Muscle layer of duodenum (tissue), 2 donors: ENCODE data around the gene ALDH1L1.
"Not testable (repeated sequence)": the region's sequence is repeated elsewhere in the genome, so short reads cannot be mapped to it uniquely, and the experiment has no call there.

ENCODE experiments used
- H3K27ac ChIP-seq: one replicate; pipeline ENCODE4 v1.7.0; 2013; ENCODE audit warnings: mild to moderate bottlenecking, low read length
- H3K27me3 ChIP-seq: one replicate; pipeline ENCODE4 v1.7.0; 2013; ENCODE audit warnings: low read depth, mild to moderate bottlenecking, control low read depth, low read length
- H3K36me3 ChIP-seq, 2 donors: one replicate each; pipeline ENCODE4 v1.7.0; 2013; ENCODE audit warnings: low read length in 2 of 2, control low read depth in 1 of 2, mild to moderate bottlenecking in 1 of 2; ENCODE audit not compliant: insufficient read depth in 2 of 2, control insufficient read depth in 1 of 2
- H3K4me1 ChIP-seq, 2 donors: one replicate each; pipeline ENCODE4 v1.7.0; 2013; ENCODE audit warnings: low read length in 2 of 2, mild to moderate bottlenecking in 2 of 2, control low read depth in 1 of 2, moderate library complexity in 1 of 2; ENCODE audit not compliant: insufficient read depth in 2 of 2, control insufficient read depth in 1 of 2
- H3K4me3 ChIP-seq, 2 donors: one replicate each; pipeline ENCODE4 v1.7.0; 2013; ENCODE audit warnings: low read length in 2 of 2, low read depth in 1 of 2, mild to moderate bottlenecking in 1 of 2
- H3K9me3 ChIP-seq, 2 donors: one replicate each; pipeline ENCODE4 v1.7.0; 2013; ENCODE audit warnings: low read length in 2 of 2, control low read depth in 1 of 2, mild to moderate bottlenecking in 1 of 2; ENCODE audit not compliant: control insufficient read depth in 1 of 2
- donor health status: healthy.

The ALDH1L1 gene

GRCh38 chr3:126098391-126098858 is 82.0 kb downstream of the ALDH1L1 start:
- Histone ChIP-seq H3K9me3 (peaks cover 0 to 5% of the 10 kb centered on the region in 2 donors), H3K4me1 (peaks cover 2 to 13% of the 10 kb centered on the region in 2 donors), H3K27me3 (no peaks in the 10 kb centered on the region), H3K27ac (no peak overlapping the region), H3K4me3 (no peak overlapping the region), H3K36me3 (no peaks in the 10 kb centered on the region)

GRCh38 chr3:126097801-126098200 is 82.6 kb downstream of the ALDH1L1 start:
- H3K4me1 ChIP-seq, result peaks cover 0 to 8% of the 10 kb centered on the region in 2 donors

GRCh38 chr3:126096274-126096673 is 84.1 kb downstream of the ALDH1L1 start:
- H3K4me3 ChIP-seq, H3K4me1 ChIP-seq, H3K27me3 ChIP-seq, H3K36me3 ChIP-seq, H3K27ac ChIP-seq, H3K9me3 ChIP-seq: not testable (repeated sequence)

More at GRCh38 chr3:126097801-126098200, 82.6 kb downstream of the ALDH1L1 start:
- no peaks in the 10 kb centered on the region for H3K27me3 ChIP-seq
- H3K9me3 ChIP-seq, result peaks cover 0 to 5% of the 10 kb centered on the region in 2 donors
- H3K36me3 ChIP-seq, result no peaks in the 10 kb centered on the region
- H3K4me3 ChIP-seq, result no peak overlapping the region
- H3K27ac ChIP-seq, result no peak overlapping the region

GRCh38 chr3:126092128-126092527 is 88.3 kb downstream of the ALDH1L1 start:
- H3K4me1 ChIP-seq, H3K4me3 ChIP-seq, H3K27me3 ChIP-seq, H3K36me3 ChIP-seq, H3K9me3 ChIP-seq, H3K27ac ChIP-seq: not testable (repeated sequence)

GRCh38 chr3:126087552-126088175 is 92.7 kb downstream of the ALDH1L1 start:
- Histone ChIP-seq H3K9me3 (no peaks in the 10 kb centered on the region), H3K4me3 (no peak overlapping the region), H3K36me3 (no peaks in the 10 kb centered on the region), H3K27ac (no peak overlapping the region), H3K27me3 (no peaks in the 10 kb centered on the region), H3K4me1 (peaks cover 0 to 11% of the 10 kb centered on the region in 2 donors)

- Histone ChIP-seq H3K4me3 (no peak overlapping the region), H3K27ac (no peak overlapping the region), H3K36me3 (no peaks in the 10 kb centered on the region), H3K27me3 (no peaks in the 10 kb centered on the region), H3K4me1 (peaks cover 0 to 12% of the 10 kb centered on the region in 2 donors), H3K9me3 (no peaks in the 10 kb centered on the region)
Measured at GRCh38 chr3:126085841-126086240, 94.5 kb downstream of the ALDH1L1 start.

- H3K9me3 ChIP-seq, result no peaks in the 10 kb centered on the region
- H3K27ac ChIP-seq, result no peak overlapping the region
- peaks cover 0 to 12% of the 10 kb centered on the region in 2 donors for H3K4me1 ChIP-seq
- H3K36me3 ChIP-seq, result no peaks in the 10 kb centered on the region
- H3K4me3 ChIP-seq, result no peak overlapping the region
- no peaks in the 10 kb centered on the region for H3K27me3 ChIP-seq
Measured at GRCh38 chr3:126085276-126085675, 95.1 kb downstream of the ALDH1L1 start.

- peak overlapping the region; percentile 73 to 74 for H3K4me3 ChIP-seq
- peak overlapping the region; percentile 67 for H3K27ac ChIP-seq
- no peaks in the 10 kb centered on the region for H3K36me3 ChIP-seq
- H3K4me1 ChIP-seq, result peaks cover 0 to 12% of the 10 kb centered on the region in 2 donors
- H3K27me3 ChIP-seq, result no peaks in the 10 kb centered on the region
- no peaks in the 10 kb centered on the region for H3K9me3 ChIP-seq
Measured at GRCh38 chr3:126084768-126085180, 95.6 kb downstream of the ALDH1L1 start.

- H3K4me3 ChIP-seq, result peak within 1 kb of the TSS; percentile 73 to 74
- no peaks in the 10 kb centered on the region for H3K27me3 ChIP-seq
- no peaks in the 10 kb centered on the region for H3K36me3 ChIP-seq
- peak within 1 kb of the TSS; percentile 67 for H3K27ac ChIP-seq
- peaks cover 0 to 12% of the 10 kb centered on the region in 2 donors for H3K4me1 ChIP-seq
- H3K9me3 ChIP-seq, result no peaks in the 10 kb centered on the region
Measured at GRCh38 chr3:126083913-126084767, 96.2 kb downstream of the ALDH1L1 start, which contains the start of gene SLC41A3. Gene SLC41A3, minus strand, starts transcription at chr3:126084124. Its CDS starts 15,905 bp downstream, at chr3:126068219.

- Histone ChIP-seq H3K27ac (peak overlapping the region; percentile 16), H3K4me3 (peak overlapping the region; percentile 73 to 74), H3K36me3 (no peaks in the 10 kb centered on the region), H3K4me1 (peaks cover 0 to 12% of the 10 kb centered on the region in 2 donors), H3K9me3 (no peaks in the 10 kb centered on the region), H3K27me3 (no peaks in the 10 kb centered on the region)
Measured at GRCh38 chr3:126083511-126083912, 96.9 kb downstream of the ALDH1L1 start.

- Histone ChIP-seq H3K27me3 (no peaks in the 10 kb centered on the region), H3K36me3 (no peaks in the 10 kb centered on the region), H3K4me1 (peaks cover 0 to 12% of the 10 kb centered on the region in 2 donors), H3K27ac (peak overlapping the region; percentile 16), H3K9me3 (no peaks in the 10 kb centered on the region), H3K4me3 (peak overlapping the region; percentile 73 to 74)
Measured at GRCh38 chr3:126083138-126083445, 97.3 kb downstream of the ALDH1L1 start.
